Hindlimb muscle (tissue), 1 donor: ENCODE data around the gene UQCC2. TPM values are rescaled to one million over a fixed set of nuclear protein-coding genes. Genes with fewer than 3 reads are reported as not detected.

ENCODE experiments used
- DNase-seq: peaks from one replicate; pipeline ENCODE4 v3.0.0-alpha.2; 2013
- polyA plus RNA-seq: library from polyadenylated mRNA; unstranded; fragments of 120-200 nt; gene quantifications from one replicate; pipeline ENCODE4 v1.2.1, GENCODE V29; 2013; ENCODE audit not compliant: insufficient read length

UQCC2 gene
- polyA plus RNA-seq, 1 donor, result 68.2 TPM

DNA sequence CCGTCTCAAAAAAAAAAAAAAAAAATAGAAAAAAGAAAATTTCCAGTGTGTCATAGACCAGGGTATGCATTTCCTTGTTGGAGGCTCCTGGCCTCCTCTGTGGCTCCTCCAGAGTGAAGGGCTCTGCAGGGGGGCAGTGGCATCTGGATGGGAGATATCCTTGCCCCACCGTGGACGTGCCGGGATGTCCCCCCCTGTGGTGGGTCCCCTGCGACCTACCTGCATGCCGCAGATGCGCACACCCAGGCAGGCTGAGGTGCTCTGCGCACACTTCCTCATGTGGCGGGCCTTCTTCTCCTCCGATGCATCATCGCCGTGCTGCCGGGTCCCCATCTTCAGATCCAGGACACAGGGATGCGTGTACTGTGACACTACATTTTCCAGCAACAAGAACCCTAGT lies 13.7 kb upstream of the UQCC2 start:
- no peak for DNase-seq

DNA sequence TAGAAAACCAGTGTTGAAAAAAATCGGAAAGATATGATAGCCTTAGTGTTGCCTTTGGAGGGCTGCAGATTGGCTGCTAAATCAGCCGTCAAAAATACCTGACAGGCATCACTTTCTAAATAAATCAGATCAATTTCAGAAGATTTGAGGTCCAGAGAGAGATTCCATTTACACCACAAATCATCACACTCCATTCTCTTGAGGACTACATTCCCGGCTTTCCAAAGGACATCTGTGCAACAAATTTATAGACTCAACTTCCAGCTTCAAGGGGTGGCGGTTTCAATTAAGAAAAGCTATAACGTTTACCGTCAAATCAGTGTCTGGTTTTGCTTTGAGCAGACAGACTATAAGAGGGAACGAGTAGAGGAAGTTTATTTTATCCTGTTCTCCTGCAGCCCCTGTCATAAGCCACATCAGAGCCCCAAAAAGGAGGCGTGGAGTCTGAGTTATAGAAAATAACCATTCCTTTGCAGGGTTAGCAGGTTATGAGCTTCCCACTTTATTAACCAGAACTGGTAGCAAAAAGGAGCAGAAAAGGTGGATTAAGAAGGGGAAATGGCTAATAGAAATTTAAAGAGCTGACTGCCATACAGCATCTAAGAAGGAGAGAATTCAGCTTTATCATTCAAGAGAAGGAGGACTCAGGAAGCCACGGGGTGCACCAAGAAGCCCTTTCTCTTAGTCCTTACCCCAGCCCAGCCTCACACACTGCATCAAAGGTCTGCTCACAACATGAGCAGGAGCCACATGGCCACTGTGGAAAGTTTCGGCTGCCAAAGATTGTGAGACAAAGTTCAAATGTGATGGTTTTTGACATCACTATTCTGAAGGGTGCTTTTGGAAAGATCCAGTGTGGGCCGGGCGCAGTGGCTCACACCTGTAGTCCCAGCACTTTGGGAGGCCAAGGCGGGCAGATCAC lies 12.9 kb upstream of the UQCC2 start:
- no peak for DNase-seq

DNA sequence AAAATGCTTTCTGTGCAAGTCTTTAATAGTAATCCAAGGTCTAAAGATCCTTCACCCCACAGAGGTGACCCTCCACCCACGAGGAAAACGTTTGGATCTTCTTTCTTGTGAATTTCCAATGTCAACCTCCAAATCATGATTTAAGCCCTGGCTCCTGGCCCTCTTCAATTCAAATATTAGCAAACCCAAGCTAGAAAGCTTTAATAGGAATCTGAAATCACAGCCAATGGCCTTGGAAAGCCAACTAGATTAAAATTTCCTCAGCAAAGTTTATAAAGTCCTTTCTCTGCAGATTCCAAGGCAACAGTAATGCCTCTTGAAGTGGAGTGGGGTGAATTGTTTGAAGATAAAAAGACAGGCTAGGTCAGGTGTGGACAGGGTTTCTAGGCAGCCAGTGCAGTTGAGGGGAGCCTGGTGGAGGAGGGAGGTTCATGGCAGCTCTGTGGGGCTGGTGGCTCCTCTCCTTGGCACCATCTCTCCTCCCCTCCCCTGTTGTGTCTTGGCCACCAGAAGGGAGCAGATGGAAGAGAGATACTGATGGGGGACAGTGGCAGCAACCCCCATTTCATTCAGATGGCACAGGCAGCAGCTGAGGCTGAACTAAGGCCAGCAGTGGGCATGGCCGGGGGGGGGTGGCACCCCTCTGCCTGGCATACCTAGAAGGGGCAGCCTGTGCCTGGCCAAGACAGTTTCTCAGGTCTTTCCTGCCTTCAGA lies 12.0 kb upstream of the UQCC2 start:
- DNase-seq, result no peak

DNA sequence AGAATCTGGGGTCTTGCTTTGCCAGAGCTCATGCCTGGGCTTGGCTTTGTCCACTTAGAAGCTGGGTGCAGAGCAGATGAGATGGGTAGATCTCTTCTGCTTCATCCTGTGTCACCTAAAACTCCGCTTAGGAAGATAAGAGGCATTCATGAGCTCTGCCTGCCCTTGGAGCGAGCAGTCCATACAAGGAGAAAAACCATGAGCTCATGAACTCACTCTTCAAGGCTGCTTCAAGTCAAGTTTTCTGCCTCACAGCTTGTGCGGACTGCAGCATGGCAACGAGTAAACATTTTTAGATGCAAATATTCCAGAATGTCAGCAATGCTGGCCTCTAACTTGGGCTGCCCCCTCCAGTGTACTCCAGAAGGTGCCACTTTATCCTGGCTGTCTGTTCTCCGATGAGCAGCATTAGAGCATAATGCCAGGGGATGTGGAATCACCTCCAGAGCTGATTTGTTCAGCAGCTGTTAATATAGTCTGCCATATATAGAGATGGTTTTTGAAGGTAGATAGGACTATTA lies 10.7 kb upstream of the UQCC2 start:
- DNase-seq, result no peak

DNA sequence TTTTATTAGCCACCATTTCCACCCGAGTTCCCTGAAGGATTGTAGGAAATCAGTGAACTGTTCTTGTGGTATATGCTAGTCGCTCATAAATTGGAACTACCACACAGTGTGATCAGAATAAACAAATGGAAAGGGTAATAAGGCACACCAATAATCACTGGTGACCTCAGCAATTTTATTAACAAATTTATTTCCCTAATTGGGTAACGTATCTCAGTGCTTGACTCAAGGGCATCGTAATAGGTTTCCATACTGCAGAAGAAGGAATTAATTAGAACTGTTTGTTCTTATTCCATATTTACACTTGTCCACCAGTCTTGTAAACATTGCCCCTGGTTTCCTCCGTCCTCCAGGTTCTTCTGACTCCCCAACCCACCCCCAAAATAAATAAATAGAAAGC lies 10.0 kb upstream of the UQCC2 start:
- no peak for DNase-seq

DNA sequence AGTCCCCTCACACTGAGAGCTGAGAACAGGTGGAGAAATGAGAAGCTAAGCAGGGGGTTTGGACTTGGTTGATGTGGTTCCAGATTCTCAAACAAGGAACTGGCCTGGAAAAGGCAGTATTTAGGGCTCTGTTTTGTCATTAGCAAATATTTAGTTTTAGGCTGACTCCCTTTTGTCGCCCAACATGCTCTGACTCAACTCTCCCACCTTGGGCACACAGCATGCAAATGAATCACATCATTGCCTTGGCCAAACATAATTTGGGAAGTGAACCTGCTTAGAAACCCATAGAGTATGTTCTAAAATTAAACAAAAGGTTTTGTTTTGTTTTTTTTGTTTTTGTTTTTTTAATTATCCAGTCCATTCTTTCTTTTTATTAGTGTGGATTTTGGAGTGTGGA lies 9.5 kb upstream of the UQCC2 start:
- no peak for DNase-seq

DNA sequence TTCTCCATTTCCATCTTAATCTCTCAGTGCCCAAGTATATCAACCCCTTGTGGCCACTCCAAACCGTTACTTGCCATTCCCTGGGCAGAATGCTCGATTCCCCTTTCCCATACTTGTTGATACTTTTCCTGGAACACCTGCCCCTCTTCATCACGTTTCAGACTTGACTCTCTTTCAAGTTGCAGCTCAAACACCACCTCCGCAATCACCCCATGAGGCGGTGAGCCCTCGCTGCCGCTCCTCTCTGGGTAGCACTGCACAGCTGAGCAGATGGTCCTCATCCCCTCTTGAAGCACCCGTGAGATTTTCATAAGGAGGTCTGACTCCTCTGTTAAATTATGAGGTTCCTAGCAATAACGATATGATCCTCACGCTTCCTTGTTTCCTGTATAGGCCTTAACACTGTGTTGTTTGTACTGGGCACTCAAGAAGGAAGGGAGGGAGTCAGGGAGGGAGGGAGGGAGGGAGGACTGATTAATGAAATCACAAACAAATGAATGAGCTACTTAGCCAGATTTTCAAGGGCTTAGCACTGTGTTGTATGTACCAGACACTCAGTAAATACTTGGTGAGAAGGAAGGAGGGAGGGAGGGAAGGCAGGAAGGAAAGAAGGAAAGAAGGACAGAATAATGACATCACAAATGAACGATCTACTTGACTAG lies 8.0 kb upstream of the UQCC2 start:
- DNase-seq, result no peak

DNA sequence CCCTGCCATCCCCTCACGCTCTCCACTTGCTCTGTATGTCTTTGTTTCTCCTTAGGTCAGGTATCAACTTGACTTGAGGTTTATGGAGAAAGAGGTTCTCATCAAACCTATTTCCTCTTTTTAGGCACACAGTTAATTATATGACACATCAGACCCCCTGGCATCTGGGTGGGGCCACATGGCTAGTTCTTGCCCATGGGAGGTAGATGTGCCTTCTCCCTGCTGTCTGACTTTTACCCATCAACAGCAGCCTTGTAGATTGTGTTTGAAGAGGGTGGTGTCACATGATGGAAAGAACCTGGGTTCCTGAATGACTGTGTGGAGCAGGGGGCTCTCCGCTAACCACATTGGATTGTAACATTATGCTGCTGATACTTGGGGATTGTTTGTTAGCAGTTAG lies 7.2 kb upstream of the UQCC2 start:
- DNase-seq, result no peak

DNA sequence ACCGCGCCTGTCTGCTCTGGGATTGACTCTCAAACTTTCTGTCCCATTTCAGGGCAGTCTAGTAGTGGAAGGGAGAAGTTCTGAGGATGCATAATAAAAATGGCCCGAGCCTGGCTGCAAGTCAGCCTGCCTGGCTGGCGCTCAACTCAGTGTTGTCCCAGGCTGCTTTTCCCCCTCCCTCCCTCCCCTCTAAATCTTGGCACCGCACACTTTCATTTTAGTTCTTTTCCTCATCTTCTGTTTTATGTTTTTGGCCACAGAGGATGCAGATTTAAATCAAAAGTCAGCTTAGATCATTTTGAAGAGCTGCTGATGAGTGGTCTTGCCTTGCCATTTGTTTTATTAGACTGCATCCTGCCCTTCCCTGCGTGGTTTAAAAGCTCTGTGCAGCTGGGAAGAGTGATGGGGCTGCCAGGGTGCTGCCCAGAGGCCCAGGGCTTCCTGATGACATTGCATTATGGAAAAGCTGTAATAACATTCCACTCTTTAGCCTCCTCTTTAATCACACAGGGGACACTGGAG lies 6.5 kb upstream of the UQCC2 start:
- DNase-seq, result peak; percentile 77

DNA sequence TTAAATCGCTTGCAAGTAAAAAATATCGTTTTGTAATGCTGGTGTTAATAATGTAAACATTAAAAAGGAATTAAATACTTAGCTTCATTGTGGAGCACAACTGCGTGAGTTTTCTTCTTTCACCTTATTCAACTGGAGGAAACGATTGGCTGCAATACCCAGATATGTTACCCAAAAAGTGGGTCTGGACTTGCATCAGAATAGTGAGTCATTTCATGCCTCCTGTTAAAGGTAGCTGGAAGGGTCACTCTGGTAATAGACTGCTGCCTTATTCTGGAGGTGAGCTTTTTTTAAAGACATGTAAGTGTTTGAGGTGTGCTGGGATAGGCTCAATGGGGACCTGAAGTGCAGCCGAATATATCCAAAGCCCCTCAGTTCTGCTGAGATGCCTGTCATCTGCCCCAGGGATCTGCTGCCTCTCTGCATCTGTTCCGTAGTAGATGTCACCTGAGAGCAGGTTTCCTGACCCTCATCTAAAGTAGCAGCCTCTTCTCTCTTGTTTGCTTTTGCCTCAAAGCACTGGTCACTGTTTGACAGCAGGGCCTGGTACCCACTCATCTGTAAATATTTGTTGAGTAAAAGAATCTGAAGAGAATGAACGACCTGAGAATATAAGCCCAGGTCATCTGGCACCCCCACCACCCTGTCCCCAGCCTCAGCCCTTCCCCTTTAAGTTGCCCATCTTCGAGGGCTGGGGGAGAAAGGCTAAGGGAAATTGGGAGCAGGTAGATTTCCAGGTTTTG lies 5.6 kb upstream of the UQCC2 start:
- no peak for DNase-seq

DNA sequence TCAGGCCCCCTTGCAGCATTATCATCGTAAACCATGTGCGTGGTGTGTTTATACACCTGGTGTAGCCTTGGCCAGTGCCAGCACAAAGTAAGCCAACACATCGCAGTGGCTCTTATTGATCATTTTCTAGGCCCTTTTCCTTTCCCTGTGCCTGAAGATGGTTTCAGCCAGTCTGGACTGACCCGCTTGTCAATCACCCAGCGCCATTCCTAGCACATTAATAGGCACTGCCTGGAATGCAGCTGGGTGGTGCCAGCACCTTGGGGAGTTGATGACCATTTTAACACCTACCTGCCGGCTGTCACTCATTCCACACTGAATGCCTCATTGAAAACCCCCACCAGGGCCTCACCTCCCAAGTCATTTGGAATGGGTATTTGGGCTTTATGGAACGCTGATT lies 4.9 kb upstream of the UQCC2 start:
- DNase-seq, result no peak

DNA sequence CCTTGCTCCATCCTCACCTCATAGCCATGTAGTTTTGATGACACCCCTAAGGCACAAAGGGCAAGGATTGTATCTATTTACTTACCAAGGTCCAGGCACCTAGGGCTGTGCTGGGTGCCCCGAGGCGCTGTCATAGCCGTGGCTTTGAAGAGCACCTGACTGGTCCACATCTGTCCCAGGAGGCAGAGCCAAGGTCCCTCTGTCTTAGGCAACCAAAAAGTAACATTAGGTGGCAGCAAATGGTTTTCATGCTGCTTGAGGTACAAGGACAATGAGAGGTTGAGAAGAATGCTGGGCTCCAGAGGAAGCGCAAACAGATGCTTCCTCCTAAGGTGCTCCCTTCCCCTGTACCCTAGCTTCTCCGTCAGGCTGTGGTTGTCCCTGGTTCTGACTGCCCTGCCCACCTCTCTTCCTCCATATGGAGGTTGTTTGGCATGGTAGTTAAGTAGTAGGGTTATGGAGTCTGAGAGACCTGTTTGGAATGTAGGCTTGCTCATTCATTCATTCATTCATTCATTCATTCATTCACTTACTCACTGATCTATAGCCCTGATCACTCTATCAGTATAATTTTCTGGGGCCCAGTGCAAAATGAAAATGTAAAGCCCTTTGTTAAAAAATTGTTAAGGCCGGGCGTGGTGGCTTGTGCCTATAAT lies 3.0 kb upstream of the UQCC2 start:
- no peak for DNase-seq

DNA sequence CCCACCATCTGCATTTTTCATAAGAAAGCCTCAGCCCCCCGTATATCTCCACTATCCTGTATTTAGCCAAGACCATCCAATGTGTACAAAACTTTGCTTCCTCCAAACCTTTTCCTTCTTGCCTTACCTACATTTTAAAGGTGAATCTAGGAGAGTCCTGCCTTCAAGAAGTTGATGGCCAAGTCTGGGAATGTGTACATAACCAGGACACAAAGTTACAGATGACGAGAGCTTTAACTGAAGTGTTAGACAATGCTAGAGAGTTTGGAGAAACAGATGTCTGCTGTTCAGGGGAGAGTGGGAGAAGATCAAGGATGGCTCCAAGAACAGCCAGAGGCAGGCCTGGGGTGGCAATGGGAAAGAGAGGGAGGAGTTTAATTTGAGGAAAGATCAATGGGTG lies 2.3 kb upstream of the UQCC2 start:
- no peak for DNase-seq

DNA sequence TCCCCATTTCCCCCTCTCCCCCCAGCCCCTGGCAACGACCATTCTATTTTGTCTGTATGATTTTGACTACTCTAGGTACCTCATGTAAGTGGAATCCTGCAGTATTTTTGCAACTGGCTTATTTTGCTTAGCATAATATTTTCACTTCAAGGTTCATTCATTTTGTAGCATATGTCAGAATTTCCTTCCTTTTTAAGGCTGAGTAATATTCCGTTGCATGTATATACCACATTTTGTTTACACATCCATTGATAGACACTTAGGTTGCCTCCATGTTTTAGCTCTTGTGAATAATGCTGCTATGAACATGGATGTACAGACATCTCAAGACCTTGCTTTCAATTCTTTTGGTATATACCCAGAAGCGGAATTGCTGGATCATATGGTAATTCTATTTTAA lies 1.4 kb upstream of the UQCC2 start:
- DNase-seq, result no peak

DNA sequence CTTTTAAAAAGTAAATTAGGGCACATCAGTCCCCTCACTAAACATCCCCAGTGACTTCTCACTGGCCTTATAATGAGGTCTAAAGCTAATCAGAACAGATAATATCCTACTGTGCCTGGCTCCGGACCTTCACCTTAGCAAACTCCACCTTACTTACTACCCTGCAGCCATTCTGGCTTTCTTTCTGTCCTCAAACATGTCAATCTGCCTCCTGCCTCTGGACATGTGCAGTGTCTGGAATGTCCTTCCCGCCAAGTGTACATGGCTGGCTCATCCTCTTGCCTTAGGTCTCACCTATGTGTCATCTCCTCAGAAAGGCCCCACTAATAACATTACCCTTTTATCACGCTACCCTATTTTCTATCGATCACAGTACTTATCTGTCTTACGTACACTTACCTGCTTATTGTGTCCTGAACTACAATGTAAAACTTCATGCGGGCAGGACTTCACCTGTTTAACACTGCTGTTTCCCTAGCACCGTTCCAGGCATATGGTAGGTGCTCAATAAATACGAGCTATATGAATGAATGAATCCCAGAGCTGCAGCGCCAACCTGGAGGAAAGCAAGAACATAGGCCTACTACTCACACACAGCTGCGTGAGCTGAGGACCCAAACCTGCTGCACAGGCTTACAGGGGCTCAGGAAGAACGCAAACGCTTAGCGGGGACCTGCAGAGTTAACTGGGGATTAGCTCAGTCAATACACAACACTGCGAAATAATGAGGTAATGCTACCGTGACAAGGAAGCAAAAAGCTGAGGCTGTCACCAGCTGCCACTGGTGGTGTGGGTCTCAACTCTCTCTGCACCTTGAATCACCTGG lies 991 bp downstream of the UQCC2 start:
- no peak for DNase-seq

DNA sequence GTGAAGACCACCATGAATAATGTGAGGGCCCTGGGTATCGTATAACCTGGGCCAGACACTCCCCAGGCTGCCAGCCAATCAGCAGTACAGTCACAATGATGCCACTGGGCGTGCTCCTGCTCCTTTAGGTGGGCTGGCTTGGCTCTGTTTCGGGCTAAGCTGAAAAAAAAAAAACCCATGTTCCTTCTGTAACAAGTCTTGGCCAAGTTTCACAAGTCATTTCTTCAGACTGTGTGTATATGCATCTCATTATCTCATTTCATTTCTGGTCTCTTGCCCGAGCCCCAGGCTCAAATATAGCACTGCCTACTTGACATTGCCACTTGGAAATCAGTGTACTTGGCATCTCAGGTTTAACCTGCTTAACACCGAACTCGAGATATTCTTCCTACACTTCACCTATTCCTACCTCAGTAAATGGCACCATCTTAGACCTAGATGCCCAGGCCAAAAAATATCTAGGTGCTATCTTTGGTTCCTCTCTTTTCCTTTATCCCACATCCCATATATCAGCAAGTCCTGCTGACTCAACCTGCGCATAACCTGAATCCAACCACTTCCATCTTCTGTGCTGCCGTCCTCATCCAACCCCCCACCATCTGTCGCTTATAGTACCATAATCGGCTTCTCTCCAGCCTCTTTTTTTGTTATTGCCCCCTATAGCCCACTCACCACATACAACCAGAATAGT lies 1.8 kb downstream of the UQCC2 start:
- DNase-seq, result no peak

DNA sequence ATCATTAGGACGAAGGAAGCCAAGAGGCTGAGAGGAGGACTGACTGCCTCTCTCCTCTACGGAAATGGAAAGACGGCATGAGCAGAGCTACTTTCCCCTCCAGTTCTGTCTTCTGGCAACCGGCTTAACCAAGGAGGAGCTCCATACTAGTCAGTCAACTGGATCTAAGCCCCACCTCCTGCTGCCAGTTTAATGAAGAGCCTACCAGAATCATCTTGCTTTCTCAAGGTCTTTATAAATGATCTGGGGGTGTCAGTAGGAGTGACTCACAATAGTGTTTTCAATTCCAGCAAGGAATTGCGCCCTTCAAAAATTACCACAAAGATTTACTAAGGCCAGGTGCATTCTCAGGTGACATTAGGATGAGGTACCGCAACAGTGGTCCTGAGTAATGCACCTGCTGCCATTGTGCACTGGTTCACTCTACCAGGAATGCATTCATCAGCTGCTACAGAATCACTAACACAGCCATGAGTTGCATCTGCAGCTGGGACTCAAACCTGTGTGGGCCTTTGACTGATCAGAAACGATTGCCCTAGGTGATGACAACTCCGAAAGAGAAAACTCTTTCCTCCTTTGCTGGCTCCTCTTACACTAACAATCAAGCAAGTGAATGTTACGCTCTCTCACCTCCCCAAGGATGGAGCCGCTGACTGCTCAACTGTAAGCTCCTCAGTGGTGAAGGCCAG lies 2.8 kb downstream of the UQCC2 start:
- no peak for DNase-seq

DNA sequence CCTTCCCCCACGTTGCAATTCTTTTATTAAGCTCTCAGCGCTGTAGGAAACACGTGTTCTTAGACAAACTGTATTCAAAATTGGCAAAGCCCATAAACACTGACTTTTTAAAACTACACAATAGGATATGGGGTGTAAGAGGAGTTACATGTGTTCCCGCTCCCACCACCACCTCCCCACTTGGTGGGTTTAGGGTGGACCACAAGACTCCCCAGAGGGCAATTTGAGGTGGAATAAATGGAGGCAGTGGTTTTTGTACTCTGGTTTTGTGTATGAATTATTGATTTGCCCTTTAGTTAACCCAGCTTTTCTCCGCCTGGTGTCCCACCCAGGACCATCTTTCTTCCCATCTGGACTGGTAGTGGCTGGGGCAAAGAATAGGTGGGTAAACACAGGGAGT lies 3.7 kb downstream of the UQCC2 start:
- no peak for DNase-seq

DNA sequence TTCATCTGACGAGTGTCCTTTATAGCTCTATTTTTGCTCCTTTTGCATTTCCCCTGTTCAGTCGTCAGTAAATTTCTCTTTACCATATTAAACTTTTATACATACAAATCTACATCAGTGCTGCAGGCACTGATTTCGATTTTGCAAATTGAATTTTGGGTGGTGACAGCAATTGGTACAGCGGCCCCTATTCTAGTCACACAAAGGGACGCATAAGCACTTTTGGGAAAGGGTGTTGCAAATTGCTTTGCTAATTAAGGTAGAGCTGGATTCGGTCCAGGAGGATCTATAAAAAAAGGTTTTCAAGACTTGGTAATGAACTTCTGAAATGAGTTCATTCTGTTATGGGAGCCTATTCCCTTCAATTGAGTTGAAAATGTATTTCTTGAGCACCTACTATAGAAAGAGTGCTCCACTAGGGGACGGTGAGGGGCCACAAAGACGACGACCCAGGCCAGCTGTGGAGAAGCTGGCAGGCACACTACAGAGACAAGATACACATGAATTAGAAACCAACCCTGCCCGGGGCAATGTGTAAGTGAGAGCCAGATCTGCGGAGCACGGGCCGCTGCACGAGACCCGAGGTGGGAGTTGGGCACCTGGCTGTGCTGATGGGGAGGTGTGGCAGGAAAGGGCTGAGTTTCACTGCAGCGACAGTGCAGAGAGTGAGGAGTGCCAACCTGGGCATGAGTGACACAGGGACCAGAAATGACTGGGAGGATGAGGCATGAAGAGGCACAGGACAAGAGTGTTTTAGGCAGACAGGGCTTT lies 5.4 kb downstream of the UQCC2 start:
- no peak for DNase-seq
